Measurements from ENCODE around the gene KDM5B.

The KDM5B gene

GRCh38 chr1:202685641-202686040, 122.6 kb downstream of the KDM5B start:
- DNase-seq (ENCODE audit: low read depth in 2 of 2): no peak

- DNase-seq (ENCODE audit: low read depth in 2 of 2): no peak
These were observed 123.5 kb downstream of the KDM5B start for GRCh38 chr1:202684716-202685115.

- DNase-seq (ENCODE audit: low read depth in 2 of 2): no peak
These were observed 125.2 kb downstream of the KDM5B start for GRCh38 chr1:202683029-202683428.

GRCh38 chr1:202682477-202682876, 125.7 kb downstream of the KDM5B start:
- DNase-seq (ENCODE audit: low read depth in 2 of 2): no peak

GRCh38 chr1:202681736-202682420, 126.3 kb downstream of the KDM5B start:
- no peak for DNase-seq (ENCODE audit: low read depth in 2 of 2)

GRCh38 chr1:202680586-202681352, 127.5 kb downstream of the KDM5B start:
- DNase-seq (ENCODE audit: low read depth in 2 of 2): no peak

- no peak for DNase-seq (ENCODE audit: low read depth in 2 of 2)
These were observed 128.6 kb downstream of the KDM5B start for GRCh38 chr1:202679406-202680177.

- no peak for DNase-seq (ENCODE audit: low read depth in 2 of 2)
These were observed 130.8 kb downstream of the KDM5B start for GRCh38 chr1:202677433-202677832.
